Subcutaneous abdominal adipose tissue (tissue), 5 donors: Measurements from ENCODE around the gene CNTNAP5.

Experiments used
- H3K27ac ChIP-seq: one replicate; pipeline ENCODE4 v1.7.0; 2013; ENCODE audit warnings: low read depth, mild to moderate bottlenecking, inconsistent platforms, low read length, moderate library complexity
- H3K27me3 ChIP-seq, 5 donors: one replicate each; pipeline ENCODE4 v1.7.0; 2013; ENCODE audit warnings: low read length in 5 of 5, inconsistent platforms in 1 of 5; ENCODE audit not compliant: control insufficient read depth in 5 of 5, insufficient read depth in 4 of 5
- H3K36me3 ChIP-seq, 5 donors: one replicate each; pipeline ENCODE4 v1.7.0; 2013; ENCODE audit warnings: low read length in 5 of 5; ENCODE audit not compliant: control insufficient read depth in 5 of 5, insufficient read depth in 5 of 5
- H3K4me1 ChIP-seq, 5 donors: one replicate each; pipeline ENCODE4 v1.7.0; 2013; ENCODE audit warnings: low read length in 5 of 5, mild to moderate bottlenecking in 3 of 5, moderate library complexity in 1 of 5; ENCODE audit not compliant: control insufficient read depth in 5 of 5, insufficient read depth in 5 of 5
- H3K4me3 ChIP-seq, 5 donors: one replicate each; pipeline ENCODE4 v1.7.0; 2013; ENCODE audit warnings: low read length in 5 of 5, low read depth in 1 of 5
- H3K9ac ChIP-seq, 5 donors: one replicate each; pipeline ENCODE4 v1.7.0; 2013; ENCODE audit warnings: low read length in 5 of 5, mild to moderate bottlenecking in 4 of 5, moderate library complexity in 3 of 5
- H3K9me3 ChIP-seq, 5 donors: one replicate each; pipeline ENCODE4 v1.7.0; 2013; ENCODE audit warnings: low read length in 5 of 5; ENCODE audit not compliant: control insufficient read depth in 5 of 5
- donor health status: healthy.
- donor health status: healthy.
- donor health status: healthy.
- donor health status: healthy.
- donor health status: healthy.

CNTNAP5 gene

GRCh38 chr2:124698979-124699565, 674.0 kb downstream of the CNTNAP5 start:
- H3K27me3 ChIP-seq: no peaks in the 10 kb centered on the region
- no peaks in the 10 kb centered on the region for H3K4me1 ChIP-seq
- H3K9ac ChIP-seq: no peak overlapping the region
- H3K9me3 ChIP-seq: peaks cover 0 to 3% (median 0%) of the 10 kb centered on the region in 5 donors
- no peak overlapping the region for H3K4me3 ChIP-seq
- H3K36me3 ChIP-seq: no peaks in the 10 kb centered on the region
- H3K27ac ChIP-seq: no peak overlapping the region

- no peak overlapping the region for H3K27ac ChIP-seq
- no peaks in the 10 kb centered on the region for H3K27me3 ChIP-seq
- peaks cover 0 to 3% (median 0%) of the 10 kb centered on the region in 5 donors for H3K9me3 ChIP-seq
- no peaks in the 10 kb centered on the region for H3K36me3 ChIP-seq
- H3K9ac ChIP-seq: no peak overlapping the region
- no peaks in the 10 kb centered on the region for H3K4me1 ChIP-seq
- no peak overlapping the region for H3K4me3 ChIP-seq
Observed at GRCh38 chr2:124702777-124703176, 677.7 kb downstream of the CNTNAP5 start.

GRCh38 chr2:124704071-124704925, 679.2 kb downstream of the CNTNAP5 start:
- H3K9me3 ChIP-seq: peaks cover 0 to 3% (median 0%) of the 10 kb centered on the region in 5 donors
- H3K36me3 ChIP-seq: no peaks in the 10 kb centered on the region
- H3K4me1 ChIP-seq: no peaks in the 10 kb centered on the region

GRCh38 chr2:124708661-124709060, 683.6 kb downstream of the CNTNAP5 start:
- Histone ChIP-seq H3K4me3 (no peak overlapping the region), H3K36me3 (no peaks in the 10 kb centered on the region)

More at GRCh38 chr2:124704071-124704925, 679.2 kb downstream of the CNTNAP5 start:
- H3K9ac ChIP-seq: no peak overlapping the region
- no peak overlapping the region for H3K27ac ChIP-seq
- H3K4me3 ChIP-seq: no peak overlapping the region
- no peaks in the 10 kb centered on the region for H3K27me3 ChIP-seq

GRCh38 chr2:124713969-124714368, 688.9 kb downstream of the CNTNAP5 start:
- H3K9ac ChIP-seq: no peak overlapping the region
- no peaks in the 10 kb centered on the region for H3K27me3 ChIP-seq
- H3K36me3 ChIP-seq: no peaks in the 10 kb centered on the region
- H3K27ac ChIP-seq: no peak overlapping the region
- no peak overlapping the region for H3K4me3 ChIP-seq
- H3K9me3 ChIP-seq: peaks cover 0 to 3% (median 0%) of the 10 kb centered on the region in 5 donors
- no peaks in the 10 kb centered on the region for H3K4me1 ChIP-seq

More at GRCh38 chr2:124708661-124709060, 683.6 kb downstream of the CNTNAP5 start:
- Histone ChIP-seq H3K27me3 (no peaks in the 10 kb centered on the region), H3K9me3 (peaks cover 0 to 3% (median 0%) of the 10 kb centered on the region in 5 donors), H3K9ac (no peak overlapping the region), H3K4me1 (no peaks in the 10 kb centered on the region), H3K27ac (no peak overlapping the region)

- Histone ChIP-seq H3K27ac (no peak overlapping the region), H3K36me3 (no peaks in the 10 kb centered on the region), H3K9ac (no peak overlapping the region), H3K9me3 (no peaks in the 10 kb centered on the region), H3K4me1 (no peaks in the 10 kb centered on the region), H3K27me3 (no peaks in the 10 kb centered on the region), H3K4me3 (no peak overlapping the region)
Observed at GRCh38 chr2:124725187-124725586, 700.1 kb downstream of the CNTNAP5 start.

- Histone ChIP-seq H3K36me3 (no peaks in the 10 kb centered on the region), H3K4me3 (no peak overlapping the region), H3K4me1 (no peaks in the 10 kb centered on the region), H3K27me3 (no peaks in the 10 kb centered on the region), H3K27ac (no peak overlapping the region), H3K9ac (no peak overlapping the region), H3K9me3 (peaks cover 0 to 3% (median 0%) of the 10 kb centered on the region in 5 donors)
Observed at GRCh38 chr2:124740636-124741035, 715.5 kb downstream of the CNTNAP5 start.

GRCh38 chr2:124753842-124754241, 728.8 kb downstream of the CNTNAP5 start:
- no peak overlapping the region for H3K9ac ChIP-seq
- no peaks in the 10 kb centered on the region for H3K4me1 ChIP-seq
- no peak overlapping the region for H3K27ac ChIP-seq
- no peaks in the 10 kb centered on the region for H3K27me3 ChIP-seq
- H3K4me3 ChIP-seq: no peak overlapping the region
- no peaks in the 10 kb centered on the region for H3K36me3 ChIP-seq
- H3K9me3 ChIP-seq: no peaks in the 10 kb centered on the region

- no peaks in the 10 kb centered on the region for H3K36me3 ChIP-seq
- no peaks in the 10 kb centered on the region for H3K4me1 ChIP-seq
- H3K27ac ChIP-seq: no peak overlapping the region
- no peaks in the 10 kb centered on the region for H3K27me3 ChIP-seq
- no peak overlapping the region for H3K9ac ChIP-seq
- no peak overlapping the region for H3K4me3 ChIP-seq
- no peaks in the 10 kb centered on the region for H3K9me3 ChIP-seq
Observed at GRCh38 chr2:124755386-124755785, 730.3 kb downstream of the CNTNAP5 start.

- no peak overlapping the region for H3K27ac ChIP-seq
- no peaks in the 10 kb centered on the region for H3K36me3 ChIP-seq
- no peaks in the 10 kb centered on the region for H3K27me3 ChIP-seq
- no peaks in the 10 kb centered on the region for H3K9me3 ChIP-seq
- no peaks in the 10 kb centered on the region for H3K4me1 ChIP-seq
- H3K9ac ChIP-seq: no peak overlapping the region
- no peak overlapping the region for H3K4me3 ChIP-seq
Observed at GRCh38 chr2:124756048-124756447, 731.0 kb downstream of the CNTNAP5 start.
